Measurements from ENCODE around the gene OTOP3.

DNA sequence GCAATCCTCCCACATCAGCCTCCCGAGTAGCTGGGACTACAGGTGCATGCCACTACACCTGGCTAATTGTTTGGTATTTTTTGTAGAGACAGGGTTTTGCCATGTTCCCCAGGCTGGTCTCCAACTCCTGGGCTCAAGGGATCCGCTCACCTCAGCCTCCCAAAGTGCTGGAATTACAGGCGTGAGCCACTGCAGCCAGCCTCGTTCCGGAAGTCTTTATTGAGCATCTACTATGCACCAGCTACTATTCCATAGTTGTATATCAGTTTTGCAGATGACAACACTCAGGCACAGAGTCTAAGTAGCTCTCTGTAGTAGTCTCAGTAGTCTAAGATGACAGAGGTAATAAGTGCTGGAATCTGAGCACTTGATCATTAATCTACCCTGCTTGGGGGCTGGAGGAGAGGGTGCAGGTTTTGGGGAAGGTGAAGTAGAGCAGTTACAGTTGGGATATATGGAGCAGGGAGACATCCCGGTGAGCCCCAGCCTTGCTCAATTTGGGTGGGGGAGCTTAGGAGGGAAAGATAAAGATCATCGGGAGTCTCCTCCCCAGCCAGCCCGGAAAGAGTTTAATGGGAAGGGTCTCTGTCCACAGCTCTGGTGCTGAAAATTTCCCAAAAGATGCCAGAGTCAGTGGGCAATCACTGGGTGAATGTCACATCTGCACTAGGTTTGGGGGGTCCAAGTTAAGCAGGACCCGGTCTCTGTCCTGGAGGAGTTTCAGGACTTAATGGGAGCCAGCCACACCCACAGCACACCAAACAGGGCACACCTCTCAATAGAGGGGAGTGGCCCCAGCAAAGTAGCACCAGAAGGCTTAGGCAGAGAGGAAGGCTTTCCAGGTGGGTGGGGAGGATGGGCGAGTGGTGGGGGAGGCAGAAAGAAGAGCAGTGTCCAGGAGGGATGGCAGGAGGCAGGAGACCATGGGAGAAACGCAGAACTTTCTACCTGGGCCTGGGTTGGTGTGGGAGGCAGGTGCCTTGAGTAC, 1.7 kb downstream of the OTOP3 start:
- TF ChIP-seq CTCF (conservative IDR thresholded peaks at IDR 0.05) = no peak
- no peak for TF ChIP-seq ZFX (IDR thresholded peaks at IDR 0.05)
